ENCODE measurements around the gene PCDHGC3.

PCDHGC3 gene

DNA sequence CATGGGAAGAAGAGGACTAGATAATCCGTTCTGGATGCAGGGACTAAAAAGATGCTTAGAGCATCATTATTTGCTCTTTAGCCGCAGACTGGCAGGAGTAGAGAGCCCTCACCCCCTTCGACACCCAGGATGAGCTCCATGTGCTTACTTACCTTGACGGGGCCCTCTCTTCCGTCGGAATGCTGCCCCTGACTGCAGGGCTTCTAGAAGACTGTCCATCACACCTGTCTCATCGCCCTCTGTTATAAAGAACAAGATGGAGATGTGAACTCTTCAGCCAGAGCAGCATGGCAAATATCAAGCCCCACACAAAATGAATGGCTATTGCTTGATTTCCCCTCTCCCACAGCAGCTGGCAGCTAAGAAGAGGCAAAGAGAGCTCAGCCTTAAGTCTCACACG is 48.2 kb downstream of the PCDHGC3 start:
- no peak for TF ChIP-seq CTCF (conservative IDR thresholded peaks at IDR 0.05; ENCODE audit: low read depth, low read length)
- H3K4me3 ChIP-seq (ENCODE audit: low read depth, low read length): no peak overlapping the region
- DNase-seq (ENCODE audit: low read depth): no peak

- TF ChIP-seq CTCF (conservative IDR thresholded peaks at IDR 0.05; ENCODE audit: low read depth, low read length): peak; percentile 99
- no peak overlapping the region for H3K4me3 ChIP-seq (ENCODE audit: low read depth, low read length)
Observed at GRCh38 chr5:141524604-141525597, 49.1 kb downstream of the PCDHGC3 start.

GRCh38 chr5:141525653-141526052 is 49.9 kb downstream of the PCDHGC3 start:
- H3K4me3 ChIP-seq (ENCODE audit: low read depth, low read length): no peak overlapping the region
- TF ChIP-seq CTCF (conservative IDR thresholded peaks at IDR 0.05; ENCODE audit: low read depth, low read length): no peak
- no peak for DNase-seq (ENCODE audit: low read depth)

More at GRCh38 chr5:141524604-141525597, 49.1 kb downstream of the PCDHGC3 start:
- peak; percentile 98 for DNase-seq (ENCODE audit: low read depth)

DNA sequence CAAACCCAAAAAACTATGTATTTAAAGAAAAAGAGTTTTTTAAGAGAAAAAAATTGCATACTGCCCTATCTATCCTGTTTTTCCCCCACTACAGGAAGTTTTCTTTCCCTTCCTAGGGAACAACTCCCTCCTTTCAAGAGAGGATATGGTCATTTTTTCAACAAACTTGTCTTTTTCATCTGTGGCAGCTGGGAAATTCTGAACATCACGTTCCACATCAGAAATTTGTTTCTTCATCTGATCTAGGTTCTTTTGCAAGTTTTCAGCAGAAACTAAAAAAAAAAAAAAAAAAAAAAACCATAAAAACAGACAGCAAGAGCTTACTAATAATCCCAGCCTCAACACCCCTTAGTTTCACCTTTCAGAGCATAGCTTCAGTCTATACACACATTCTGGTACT is 51.7 kb downstream of the PCDHGC3 start:
- no peak overlapping the region for H3K4me3 ChIP-seq (ENCODE audit: low read depth, low read length)
- no peak for TF ChIP-seq CTCF (conservative IDR thresholded peaks at IDR 0.05; ENCODE audit: low read depth, low read length)
- DNase-seq (ENCODE audit: low read depth): no peak

All from choroid plexus epithelial cell (primary cell).